Stimulated activated effector memory CD8-positive, alpha-beta T cell treated with anti-CD3 and anti-CD28 coated beads, Interleukin-12 subunit alpha, Interleukin-12 subunit beta, amount 100 ng/mL, for 72 hours (primary cell): ENCODE data around the gene MAGI2.
"Not testable (repeated sequence)": the region's sequence is repeated elsewhere in the genome, so short reads cannot be mapped to it uniquely, and the experiment has no call there.

ENCODE experiments used
- ATAC-seq: fragments of 150-1000 bp; cut with Tn5 transposase; 2 replicates; pipeline ENCODE4 v1.10.0; 2021
- DNase-seq, 2 donors: peaks; one replicate each; pipeline ENCODE4 v3.0.0; 2021 to 2022; ENCODE audit warnings: low spot score in 2 of 2
- H3K27ac Mint-ChIP-seq: one replicate; pipeline ENCODE4 v1.8.0; 2022; ENCODE audit warnings: mild to moderate bottlenecking, mixed read lengths
- H3K36me3 Mint-ChIP-seq: one replicate; pipeline ENCODE4 v1.8.0; 2022; ENCODE audit warnings: mild to moderate bottlenecking, mixed read lengths
- H3K4me1 Mint-ChIP-seq: one replicate; pipeline ENCODE4 v1.8.0; 2022; ENCODE audit warnings: mixed read lengths
- H3K4me3 Mint-ChIP-seq: one replicate; pipeline ENCODE4 v1.8.0; 2022; ENCODE audit warnings: mild to moderate bottlenecking, mixed read lengths
- H3K9me3 Mint-ChIP-seq: one replicate; pipeline ENCODE4 v1.8.0; 2022; ENCODE audit warnings: mixed read lengths

MAGI2 gene

DNA sequence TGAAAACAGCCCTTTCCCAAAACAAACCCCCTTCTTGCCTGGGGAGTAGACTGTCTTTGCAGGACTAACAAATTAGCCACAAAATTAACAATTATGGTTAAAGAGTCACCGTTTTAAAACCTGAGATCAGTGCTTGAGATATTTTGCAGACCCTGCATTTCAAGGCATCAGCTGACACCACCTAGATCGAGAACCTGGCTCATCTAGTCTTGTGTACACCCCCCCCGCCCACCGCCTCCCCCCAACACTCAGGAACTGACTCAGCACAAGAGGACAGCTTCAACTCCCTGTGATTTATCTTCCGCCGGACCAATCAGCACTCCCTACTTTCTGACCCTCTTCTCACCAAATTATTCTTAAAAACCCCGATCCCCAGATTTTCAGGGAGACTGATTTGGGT is 917.8 kb downstream of the MAGI2 start:
- H3K4me3 Mint-ChIP-seq: no peak overlapping the region
- no peaks in the 10 kb centered on the region for H3K4me1 Mint-ChIP-seq
- ATAC-seq (no peak), DNase-seq (no peak)
- no peak overlapping the region for H3K27ac Mint-ChIP-seq
- peaks cover 6% of the 10 kb centered on the region for H3K9me3 Mint-ChIP-seq
- no peaks in the 10 kb centered on the region for H3K36me3 Mint-ChIP-seq

DNA sequence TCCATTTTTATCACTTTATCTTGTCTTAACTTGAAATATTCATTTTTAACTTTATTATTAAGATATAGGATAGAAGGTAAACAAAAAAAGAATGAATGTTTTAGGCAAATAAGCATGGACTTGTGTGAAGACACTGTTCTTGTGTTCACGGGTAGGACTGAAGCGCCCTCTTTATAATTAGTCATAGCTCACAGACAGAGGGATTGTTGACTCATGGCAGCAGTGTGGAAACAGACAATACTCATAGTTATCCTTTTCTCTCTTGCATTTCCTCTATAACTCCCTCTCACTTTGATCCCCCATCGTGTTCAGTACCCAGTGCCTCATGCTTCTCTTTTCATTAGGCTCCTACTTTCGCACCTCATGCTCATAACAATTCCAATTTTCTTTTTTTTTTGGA is 923.1 kb downstream of the MAGI2 start:
- DNase-seq (no peak), ATAC-seq (no peak)
- peaks cover 5% of the 10 kb centered on the region for H3K9me3 Mint-ChIP-seq
- H3K36me3 Mint-ChIP-seq: no peaks in the 10 kb centered on the region
- H3K27ac Mint-ChIP-seq: no peak overlapping the region
- H3K4me3 Mint-ChIP-seq: no peak overlapping the region
- H3K4me1 Mint-ChIP-seq: no peaks in the 10 kb centered on the region

DNA sequence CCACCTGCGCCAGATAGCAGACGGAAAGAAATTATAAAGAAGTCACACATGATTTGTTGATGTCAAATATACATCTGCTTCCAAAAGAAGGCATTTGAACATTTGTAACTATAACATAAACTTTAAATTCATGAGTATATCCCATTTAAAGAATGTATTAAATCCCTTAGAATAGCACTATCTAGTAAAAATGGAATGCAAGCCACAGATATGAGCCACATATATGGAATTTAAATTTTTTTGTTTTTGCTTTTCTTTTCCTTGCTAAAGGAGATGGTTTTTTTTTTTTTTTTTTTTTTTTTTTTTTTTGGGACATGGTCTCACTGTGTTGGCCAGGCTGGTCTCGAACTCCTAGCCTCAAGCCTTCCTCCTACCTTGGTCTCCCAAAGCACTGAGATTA is 924.1 kb downstream of the MAGI2 start:
- H3K9me3 Mint-ChIP-seq: peaks cover 5% of the 10 kb centered on the region
- no peaks in the 10 kb centered on the region for H3K4me1 Mint-ChIP-seq
- no peaks in the 10 kb centered on the region for H3K36me3 Mint-ChIP-seq
- no peak overlapping the region for H3K27ac Mint-ChIP-seq
- no peak for ATAC-seq
- DNase-seq: no peak
- no peak overlapping the region for H3K4me3 Mint-ChIP-seq

DNA sequence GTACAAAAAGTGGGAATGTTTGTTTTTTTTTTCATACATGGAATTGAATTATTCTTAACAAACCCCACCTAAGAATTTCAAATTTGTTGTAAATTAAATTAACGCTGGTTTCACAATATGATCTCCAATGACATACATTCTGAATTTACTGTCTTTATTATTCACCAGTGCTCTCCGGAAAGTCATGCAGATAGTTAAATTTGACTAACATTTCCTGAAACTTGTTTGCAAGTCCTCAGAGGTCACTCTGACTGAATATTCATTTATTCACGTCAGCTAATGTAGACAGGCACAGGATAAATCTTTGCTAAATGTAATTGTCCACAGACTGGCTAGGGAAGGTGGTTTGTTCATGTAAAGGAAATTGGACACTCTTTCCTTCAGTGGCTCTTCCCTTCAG is 924.5 kb downstream of the MAGI2 start:
- no peak for ATAC-seq
- peaks cover 5% of the 10 kb centered on the region for H3K9me3 Mint-ChIP-seq
- no peak overlapping the region for H3K27ac Mint-ChIP-seq
- H3K4me3 Mint-ChIP-seq: no peak overlapping the region
- H3K4me1 Mint-ChIP-seq: no peaks in the 10 kb centered on the region
- no peak for DNase-seq
- H3K36me3 Mint-ChIP-seq: no peaks in the 10 kb centered on the region

DNA sequence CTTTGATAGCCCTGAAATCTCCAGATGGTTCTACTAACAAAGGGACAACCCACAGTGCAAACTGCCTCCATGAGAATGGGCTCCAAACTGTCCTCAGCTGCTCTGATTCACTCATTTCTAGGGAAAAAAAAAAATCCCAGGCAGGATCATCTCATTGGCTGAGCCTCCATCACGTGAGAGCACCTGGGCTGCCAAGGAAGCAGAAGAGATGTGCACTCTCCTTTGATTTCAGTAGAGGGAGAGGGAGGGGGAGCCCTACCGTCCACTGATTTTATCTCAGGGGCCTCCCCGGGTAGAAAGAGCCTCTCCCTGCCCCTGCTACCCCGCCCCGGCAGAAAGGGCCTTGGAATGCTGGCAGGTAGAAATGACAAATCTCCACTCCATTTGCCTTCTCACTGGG is 929.5 kb downstream of the MAGI2 start:
- Mint-ChIP-seq H3K27ac (no peak overlapping the region), H3K4me1 (no peaks in the 10 kb centered on the region), H3K36me3 (no peaks in the 10 kb centered on the region), H3K9me3 (peaks cover 3% of the 10 kb centered on the region), H3K4me3 (no peak overlapping the region)
- no peak for DNase-seq
- ATAC-seq: no peak

DNA sequence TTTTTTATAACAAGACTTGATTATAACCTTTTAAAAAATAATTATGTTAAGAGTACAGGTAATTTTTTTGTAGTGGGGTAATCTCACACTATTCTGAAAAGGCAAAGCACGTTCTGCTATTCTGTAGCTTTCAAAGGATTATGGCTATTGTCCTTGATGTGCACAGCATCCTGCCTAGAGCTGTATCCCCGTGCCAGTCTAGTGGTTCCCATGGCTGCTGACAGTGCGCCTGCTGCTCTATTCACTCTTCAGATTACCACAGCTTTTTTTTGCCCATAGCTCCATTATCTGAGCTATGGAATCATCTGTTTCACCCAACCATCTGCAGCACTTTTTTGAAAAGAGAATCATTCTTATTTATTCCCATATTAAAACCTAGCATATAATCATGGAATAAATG is 931.5 kb downstream of the MAGI2 start:
- Mint-ChIP-seq H3K27ac (no peak overlapping the region), H3K9me3 (peaks cover 3% of the 10 kb centered on the region), H3K4me1 (no peaks in the 10 kb centered on the region), H3K36me3 (no peaks in the 10 kb centered on the region), H3K4me3 (no peak overlapping the region)
- DNase-seq: no peak
- no peak for ATAC-seq

DNA sequence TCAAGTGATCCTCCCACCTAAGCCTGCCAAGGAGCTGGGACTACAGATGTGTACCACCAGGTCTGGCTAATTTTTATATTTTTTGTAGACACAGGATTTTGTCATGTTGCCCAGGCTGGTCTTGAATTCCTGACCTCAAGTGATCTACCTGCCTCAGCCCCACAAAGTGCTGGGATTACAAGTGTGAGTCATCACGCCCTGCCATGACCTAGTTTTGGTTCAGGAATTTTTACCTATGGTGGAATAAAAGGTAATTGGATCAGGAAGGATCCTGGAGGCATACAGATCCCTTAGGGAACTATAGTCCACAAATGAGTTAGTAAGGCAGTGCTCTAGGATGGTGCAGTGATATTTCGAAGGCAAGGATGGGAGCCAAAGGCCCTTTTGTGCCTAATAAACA is 937.0 kb downstream of the MAGI2 start:
- DNase-seq (no peak), ATAC-seq (no peak)
- Mint-ChIP-seq H3K36me3 (no peaks in the 10 kb centered on the region), H3K9me3 (no peaks in the 10 kb centered on the region), H3K4me3 (no peak overlapping the region), H3K4me1 (no peaks in the 10 kb centered on the region), H3K27ac (no peak overlapping the region)

DNA sequence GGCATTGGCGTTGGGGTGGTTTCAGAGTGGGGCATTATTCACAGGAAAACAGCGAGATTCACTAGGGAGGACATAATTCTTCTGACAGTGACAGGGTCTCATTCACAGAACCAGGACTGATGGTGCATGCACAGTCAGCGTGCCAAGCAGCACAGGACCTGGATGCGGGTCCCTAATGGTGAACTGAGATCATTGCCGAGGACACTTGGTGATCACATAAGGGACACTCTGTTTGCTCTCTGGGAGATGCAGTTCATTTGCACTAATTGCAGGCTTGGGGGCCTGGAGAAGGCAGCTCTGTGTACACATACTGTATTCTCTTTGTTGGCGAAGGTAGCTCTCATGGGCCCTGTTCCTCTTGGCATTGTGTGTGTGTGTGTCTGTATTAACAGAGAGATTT is 938.8 kb downstream of the MAGI2 start:
- H3K9me3 Mint-ChIP-seq: no peaks in the 10 kb centered on the region
- no peak overlapping the region for H3K27ac Mint-ChIP-seq
- no peak overlapping the region for H3K4me3 Mint-ChIP-seq
- ATAC-seq (no peak), DNase-seq (no peak)
- H3K4me1 Mint-ChIP-seq: no peaks in the 10 kb centered on the region
- no peaks in the 10 kb centered on the region for H3K36me3 Mint-ChIP-seq

DNA sequence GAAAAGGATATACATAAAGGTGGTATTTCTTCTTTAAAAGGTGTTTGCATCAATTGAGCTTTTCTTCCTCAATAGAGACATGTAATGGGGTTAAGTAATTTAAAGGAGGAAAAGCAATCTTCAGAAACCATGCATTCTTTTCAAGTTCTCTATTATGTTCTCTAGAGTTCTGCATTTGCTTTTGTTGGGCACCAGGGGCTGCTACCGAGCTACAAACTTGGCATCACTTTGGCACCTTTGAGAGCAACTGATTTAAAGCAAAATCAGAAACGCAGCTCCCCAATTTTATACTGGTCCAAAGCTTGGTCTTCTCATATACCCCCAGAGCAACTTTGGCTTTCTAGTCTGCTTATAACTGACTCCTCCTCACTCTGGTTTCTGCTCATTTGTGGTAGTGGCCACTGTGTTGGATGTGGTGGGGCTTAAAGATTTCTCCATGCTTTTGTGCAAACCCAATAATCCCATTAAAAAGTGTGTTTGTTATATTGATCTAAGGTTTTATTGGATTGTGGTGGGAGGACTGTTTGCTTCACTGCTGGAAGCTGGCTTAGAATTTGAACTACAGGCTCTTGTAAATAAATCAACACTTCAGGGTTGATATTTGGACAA is 942.8 kb downstream of the MAGI2 start:
- no peak overlapping the region for H3K4me3 Mint-ChIP-seq
- peaks cover 6% of the 10 kb centered on the region for H3K9me3 Mint-ChIP-seq
- ATAC-seq (no peak), DNase-seq (no peak)
- no peaks in the 10 kb centered on the region for H3K4me1 Mint-ChIP-seq
- H3K36me3 Mint-ChIP-seq: no peaks in the 10 kb centered on the region
- no peak overlapping the region for H3K27ac Mint-ChIP-seq

DNA sequence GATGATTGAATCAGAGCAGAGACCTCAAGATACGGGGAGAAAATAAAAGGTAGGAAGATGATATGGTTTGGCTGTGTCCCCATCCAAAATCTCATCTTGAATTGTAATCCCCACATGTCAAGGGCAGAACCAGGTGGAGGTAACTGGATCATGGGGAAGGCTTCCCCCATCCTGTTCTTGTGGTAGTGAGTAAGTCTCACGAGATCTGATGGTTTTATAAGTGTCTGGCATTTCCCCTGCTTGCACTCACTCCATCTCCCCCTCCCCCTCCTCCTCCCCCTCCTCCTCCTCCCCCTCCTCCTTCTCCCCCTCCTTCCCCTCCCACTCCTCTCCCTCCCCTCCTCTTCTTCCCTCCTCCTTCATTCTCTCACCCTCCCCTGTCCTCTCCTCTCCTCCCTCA is 950.2 kb downstream of the MAGI2 start:
- H3K9me3 Mint-ChIP-seq: peaks cover 16% of the 10 kb centered on the region
- H3K27ac Mint-ChIP-seq, DNase-seq, H3K4me1 Mint-ChIP-seq, H3K36me3 Mint-ChIP-seq, ATAC-seq, H3K4me3 Mint-ChIP-seq: not testable (repeated sequence)

DNA sequence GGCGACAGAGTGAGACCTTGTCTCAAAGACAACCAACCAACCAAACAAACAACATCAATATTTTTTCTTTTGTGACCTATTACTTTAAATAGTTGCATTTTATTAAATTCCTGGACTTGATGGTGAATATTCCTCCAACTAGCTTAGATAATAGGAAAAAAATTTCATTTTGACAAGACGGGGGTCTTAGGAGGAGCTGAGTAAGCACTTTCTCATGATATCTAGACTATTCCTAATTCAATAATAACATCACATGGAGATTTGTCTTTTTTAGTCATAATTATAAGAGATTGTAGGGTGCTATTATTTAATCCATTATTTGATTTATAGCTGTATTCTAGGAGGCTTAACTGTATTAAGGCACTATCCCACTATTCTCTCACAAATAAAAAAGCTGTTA is 952.4 kb downstream of the MAGI2 start:
- no peak overlapping the region for H3K4me3 Mint-ChIP-seq

DNA sequence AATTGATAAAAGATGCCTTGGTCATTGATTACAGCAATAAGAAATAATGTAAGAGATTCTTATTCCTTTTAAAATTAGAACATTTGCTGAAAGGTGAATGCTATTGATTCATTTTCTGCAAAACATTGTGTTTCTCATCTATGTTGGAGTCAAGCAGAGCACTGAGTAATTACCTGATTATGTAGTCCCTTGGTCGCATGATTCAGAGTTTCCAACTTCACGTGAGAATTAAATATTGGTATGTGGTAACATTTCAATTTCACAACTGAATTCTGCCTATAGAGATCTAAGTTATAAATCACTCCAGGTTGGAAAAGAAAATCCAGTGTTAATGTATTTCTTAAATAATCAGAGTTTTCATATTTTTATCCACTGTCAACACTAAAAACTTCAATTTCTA is 953.5 kb downstream of the MAGI2 start:
- H3K27ac Mint-ChIP-seq: no peak overlapping the region
- H3K4me1 Mint-ChIP-seq: no peaks in the 10 kb centered on the region
- no peak overlapping the region for H3K4me3 Mint-ChIP-seq
- no peak for DNase-seq
- no peak for ATAC-seq
- H3K9me3 Mint-ChIP-seq: peaks cover 10% of the 10 kb centered on the region
- H3K36me3 Mint-ChIP-seq: no peaks in the 10 kb centered on the region

More for the DNA sequence above, 952.4 kb downstream of the MAGI2 start:
- DNase-seq (no peak), ATAC-seq (no peak)
- no peaks in the 10 kb centered on the region for H3K36me3 Mint-ChIP-seq
- no peak overlapping the region for H3K27ac Mint-ChIP-seq
- H3K4me1 Mint-ChIP-seq: no peaks in the 10 kb centered on the region
- H3K9me3 Mint-ChIP-seq: peaks cover 15% of the 10 kb centered on the region

DNA sequence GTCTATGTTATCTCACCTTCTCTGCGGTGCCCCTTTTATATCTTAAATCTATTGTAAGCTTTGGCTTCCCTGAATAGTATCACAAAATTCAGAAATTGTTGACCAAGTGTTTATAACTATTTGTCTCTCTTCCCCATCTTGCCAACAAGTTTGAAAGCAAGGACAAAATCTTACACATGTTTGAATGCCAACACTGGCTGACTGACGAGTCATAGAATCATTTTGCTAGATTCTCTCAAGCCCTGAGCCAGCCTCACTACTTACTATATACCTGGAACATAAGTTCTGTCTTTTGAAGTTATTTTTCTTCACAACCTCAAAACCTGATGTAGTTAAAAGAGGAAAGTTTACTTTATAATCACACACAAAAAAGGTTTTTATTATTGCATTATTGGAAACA is 954.2 kb downstream of the MAGI2 start:
- Mint-ChIP-seq H3K9me3 (peaks cover 10% of the 10 kb centered on the region), H3K27ac (no peak overlapping the region), H3K36me3 (no peaks in the 10 kb centered on the region), H3K4me3 (no peak overlapping the region), H3K4me1 (no peaks in the 10 kb centered on the region)
- no peak for DNase-seq
- ATAC-seq: no peak

DNA sequence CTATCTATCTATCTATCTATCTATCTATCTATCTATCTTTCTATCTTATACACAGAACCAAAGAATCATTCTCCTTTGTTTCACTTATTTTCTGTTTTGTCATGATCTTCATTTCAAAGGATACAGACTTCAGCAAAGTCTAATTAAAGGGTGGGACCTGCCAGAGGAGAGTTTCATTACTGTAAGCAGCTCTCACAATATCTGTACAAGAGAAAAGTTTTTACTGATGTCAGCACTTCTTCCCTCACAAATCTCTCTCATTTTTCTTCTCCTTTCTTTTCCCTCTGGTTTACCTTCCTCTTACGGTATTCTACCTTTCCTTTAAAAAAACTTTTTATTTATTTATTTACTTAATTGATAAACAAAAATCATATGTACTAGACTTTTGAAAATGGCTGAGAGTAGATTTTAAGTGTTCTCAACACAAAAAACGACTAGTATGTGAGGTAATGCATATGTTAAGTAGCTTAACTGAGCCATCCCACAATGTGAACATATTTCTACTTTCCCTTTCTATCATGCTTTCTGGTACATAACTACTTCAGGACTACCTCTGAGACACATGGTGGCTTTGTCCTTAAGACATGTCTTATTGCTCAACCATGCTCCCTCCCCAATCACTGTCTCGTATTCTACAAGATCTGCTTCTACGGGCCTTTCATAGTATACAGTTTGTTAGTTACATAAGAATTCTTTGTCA is 955.6 kb downstream of the MAGI2 start:
- peaks cover 10% of the 10 kb centered on the region for H3K9me3 Mint-ChIP-seq
- H3K36me3 Mint-ChIP-seq: no peaks in the 10 kb centered on the region
- no peaks in the 10 kb centered on the region for H3K4me1 Mint-ChIP-seq
- ATAC-seq (no peak), DNase-seq (no peak)
- no peak overlapping the region for H3K27ac Mint-ChIP-seq
- no peak overlapping the region for H3K4me3 Mint-ChIP-seq

DNA sequence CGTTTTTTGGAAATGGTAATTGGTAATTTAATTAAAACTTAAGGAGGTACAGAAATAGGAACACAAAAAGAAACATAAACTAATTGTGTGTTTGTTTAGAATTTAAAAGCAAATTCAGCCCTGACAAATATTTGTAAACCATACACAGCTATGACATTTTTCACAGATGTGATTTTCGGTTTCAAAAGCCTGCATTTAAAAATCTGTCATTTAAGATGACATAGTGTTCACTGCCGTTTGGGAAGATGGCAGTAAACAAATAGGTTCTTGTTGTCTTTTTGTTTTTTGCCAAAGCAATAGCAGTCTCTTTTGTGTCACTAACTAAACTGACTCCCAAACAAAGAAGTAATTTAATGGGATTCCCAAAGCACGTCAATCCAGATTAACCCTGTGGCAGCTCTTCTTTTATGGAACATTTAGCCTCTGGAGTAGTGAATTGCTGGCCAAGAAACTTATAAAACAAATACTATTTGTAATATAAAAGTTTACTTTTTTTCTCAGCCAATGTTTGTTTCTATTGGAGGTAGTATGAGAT is 957.3 kb downstream of the MAGI2 start:
- ATAC-seq (no peak), DNase-seq (no peak)
- Mint-ChIP-seq H3K4me3 (no peak overlapping the region), H3K4me1 (no peaks in the 10 kb centered on the region), H3K9me3 (peaks cover 8% of the 10 kb centered on the region), H3K27ac (no peak overlapping the region), H3K36me3 (no peaks in the 10 kb centered on the region)

DNA sequence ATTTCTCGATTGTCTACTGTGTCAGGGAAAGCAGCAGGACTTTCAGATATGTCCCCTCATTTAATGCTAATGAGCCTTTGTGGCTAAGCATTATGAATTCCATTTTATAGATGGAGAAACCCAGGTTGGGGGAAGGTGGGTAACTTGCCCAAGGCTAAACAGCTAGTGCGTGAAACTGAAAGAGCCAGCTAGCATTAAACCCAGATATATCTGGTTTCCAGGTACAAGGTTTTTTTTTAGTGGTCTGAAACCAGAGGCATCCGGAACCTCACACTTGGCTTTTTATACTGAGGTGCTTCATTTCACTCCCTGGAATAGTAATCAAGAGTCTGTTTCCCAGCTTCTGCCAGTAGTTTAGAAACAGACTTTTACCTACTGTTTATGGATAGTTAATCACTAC is 960.1 kb downstream of the MAGI2 start:
- H3K4me3 Mint-ChIP-seq: no peak overlapping the region
- no peaks in the 10 kb centered on the region for H3K4me1 Mint-ChIP-seq
- H3K36me3 Mint-ChIP-seq: no peaks in the 10 kb centered on the region
- H3K9me3 Mint-ChIP-seq: peaks cover 3% of the 10 kb centered on the region
- DNase-seq (no peak), ATAC-seq (no peak)
- H3K27ac Mint-ChIP-seq: no peak overlapping the region
